Body of pancreas (tissue), 4 donors: ENCODE results near the gene IQSEC1.

Experiments
- POLR2A ChIP-seq, 3 donors: fragments of 450-650 bp; IDR thresholded peaks; one replicate each; pipeline ENCODE4 v1.6.1; 2016; ENCODE audit warnings: antibody characterized with exemption in 3 of 3, mild to moderate bottlenecking in 2 of 3
- TF ChIP-seq, protein P1 (sequence below), 7 experiments: fragments of 450-650 bp in 4 of 7; fragments of 200-600 bp in 3 of 7; sonication (generic) in 3 of 7; IDR thresholded peaks; one replicate each; pipeline ENCODE4 v1.5.1; 2016 to 2019; ENCODE audit warnings: antibody characterized with exemption in 7 of 7

GRCh38 chr3:12898290-12898964, 174.8 kb downstream of the IQSEC1 start:
- no peak for TF ChIP-seq POLR2A (IDR thresholded peaks at IDR 0.05)
- TF ChIP-seq, protein P1, sequence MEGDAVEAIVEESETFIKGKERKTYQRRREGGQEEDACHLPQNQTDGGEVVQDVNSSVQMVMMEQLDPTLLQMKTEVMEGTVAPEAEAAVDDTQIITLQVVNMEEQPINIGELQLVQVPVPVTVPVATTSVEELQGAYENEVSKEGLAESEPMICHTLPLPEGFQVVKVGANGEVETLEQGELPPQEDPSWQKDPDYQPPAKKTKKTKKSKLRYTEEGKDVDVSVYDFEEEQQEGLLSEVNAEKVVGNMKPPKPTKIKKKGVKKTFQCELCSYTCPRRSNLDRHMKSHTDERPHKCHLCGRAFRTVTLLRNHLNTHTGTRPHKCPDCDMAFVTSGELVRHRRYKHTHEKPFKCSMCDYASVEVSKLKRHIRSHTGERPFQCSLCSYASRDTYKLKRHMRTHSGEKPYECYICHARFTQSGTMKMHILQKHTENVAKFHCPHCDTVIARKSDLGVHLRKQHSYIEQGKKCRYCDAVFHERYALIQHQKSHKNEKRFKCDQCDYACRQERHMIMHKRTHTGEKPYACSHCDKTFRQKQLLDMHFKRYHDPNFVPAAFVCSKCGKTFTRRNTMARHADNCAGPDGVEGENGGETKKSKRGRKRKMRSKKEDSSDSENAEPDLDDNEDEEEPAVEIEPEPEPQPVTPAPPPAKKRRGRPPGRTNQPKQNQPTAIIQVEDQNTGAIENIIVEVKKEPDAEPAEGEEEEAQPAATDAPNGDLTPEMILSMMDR (IDR thresholded peaks at IDR 0.05) = no peak
